Measurements from ENCODE around the gene ANGEL2. TPM values are rescaled to one million over a fixed set of nuclear protein-coding genes. Genes with fewer than 3 reads are reported as not detected.

ANGEL2 gene
- total RNA-seq, 1 experiment from 2014 or later, result 27.0 TPM

- peak; percentile 9 for ATAC-seq
- Histone ChIP-seq H3F3A (ENCODE audit: low read length, unreplicated experiment) (no peaks in the 10 kb centered on the region), H3K27ac (ENCODE audit: low read length) (no peak overlapping the region), H3K4me3 (ENCODE audit: low read length) (no peak overlapping the region), H3K4me1 (ENCODE audit: insufficient read depth, low read length) (peaks cover 38% of the 10 kb centered on the region), H3K9ac (ENCODE audit: low read length) (no peak overlapping the region), H2AFZ (ENCODE audit: low read length) (no peak overlapping the region), H3K9me3 (ENCODE audit: low read length) (no peaks in the 10 kb centered on the region), H3K9me2 (replicated peaks; ENCODE audit: low read length) (no peaks in the 10 kb centered on the region), H3K79me2 (ENCODE audit: low read length) (peaks cover 86% of the 10 kb centered on the region), H4K20me1 (ENCODE audit: low read length) (no peaks in the 10 kb centered on the region), H3K36me3 (ENCODE audit: low read depth, low read length) (no peaks in the 10 kb centered on the region), H3K4me2 (ENCODE audit: low read length) (no peak overlapping the region), H3K27me3 (ENCODE audit: low read length) (no peaks in the 10 kb centered on the region)
- ChIA-PET POLR2A (ENCODE audit: unreplicated experiment) (interaction anchor here (0.6 kb wide), 1 partner anchor 318 kb away, joined by 3 read pairs; no protein-coding TSS in a partner anchor), CTCF (no interaction called here)
- no peak for TF ChIP-seq EZH2 (IDR thresholded peaks at IDR 0.05; ENCODE audit: low read length, unreplicated experiment)
- TF ChIP-seq CTCF (conservative IDR thresholded peaks at IDR 0.05; ENCODE audit: low read depth, low read length), result no peak
- TF ChIP-seq EZH2phosphoT487 (IDR thresholded peaks at IDR 0.05; ENCODE audit: borderline replicate concordance, low read length), result no peak
- BruUV-seq (replicated peaks), result no TSS peak
- intact Hi-C loops (cut with micrococcal nuclease), result no loop called here
- DNase-seq, result peak; percentile 44
These were observed 39.3 kb upstream of the ANGEL2 start for GRCh38 chr1:213054733-213055591.

- BruUV-seq (replicated peaks), result no TSS peak
- H3K4me2 ChIP-seq (ENCODE audit: low read length), result no peak overlapping the region
- ATAC-seq, result no peak
- CTCF ChIA-PET, result no interaction called here
- no peak overlapping the region for H3K9ac ChIP-seq (ENCODE audit: low read length)
- TF ChIP-seq CTCF (conservative IDR thresholded peaks at IDR 0.05; ENCODE audit: low read depth, low read length) (no peak), EZH2phosphoT487 (IDR thresholded peaks at IDR 0.05; ENCODE audit: borderline replicate concordance, low read length) (no peak), EZH2 (IDR thresholded peaks at IDR 0.05; ENCODE audit: low read length, unreplicated experiment) (no peak)
- no peak overlapping the region for H3K4me3 ChIP-seq (ENCODE audit: low read length)
- no peaks in the 10 kb centered on the region for H3K9me2 ChIP-seq (replicated peaks; ENCODE audit: low read length)
- H3K9me3 ChIP-seq (ENCODE audit: low read length), result no peaks in the 10 kb centered on the region
- H3K27me3 ChIP-seq (ENCODE audit: low read length), result no peaks in the 10 kb centered on the region
- intact Hi-C loops (cut with micrococcal nuclease), result no loop called here
- no peak overlapping the region for H3K27ac ChIP-seq (ENCODE audit: low read length)
- no peak overlapping the region for H2AFZ ChIP-seq (ENCODE audit: low read length)
- no peak for DNase-seq
- peaks cover 38% of the 10 kb centered on the region for H3K4me1 ChIP-seq (ENCODE audit: insufficient read depth, low read length)
- peaks cover 79% of the 10 kb centered on the region for H3K79me2 ChIP-seq (ENCODE audit: low read length)
- H3K36me3 ChIP-seq (ENCODE audit: low read depth, low read length), result no peaks in the 10 kb centered on the region
- POLR2A ChIA-PET (ENCODE audit: unreplicated experiment), result no interaction called here
- no peaks in the 10 kb centered on the region for H3F3A ChIP-seq (ENCODE audit: low read length, unreplicated experiment)
- H4K20me1 ChIP-seq (ENCODE audit: low read length), result no peaks in the 10 kb centered on the region
These were observed 38.5 kb upstream of the ANGEL2 start for GRCh38 chr1:213054142-213054541.

GRCh38 chr1:213053455-213053854 is 37.8 kb upstream of the ANGEL2 start:
- POLR2A ChIA-PET (ENCODE audit: unreplicated experiment), result no interaction called here
- H3K27ac ChIP-seq (ENCODE audit: low read length), result no peak overlapping the region
- no peak overlapping the region for H3K9ac ChIP-seq (ENCODE audit: low read length)
- intact Hi-C loops (cut with micrococcal nuclease), result no loop called here
- H4K20me1 ChIP-seq (ENCODE audit: low read length), result no peaks in the 10 kb centered on the region
- no peaks in the 10 kb centered on the region for H3K9me3 ChIP-seq (ENCODE audit: low read length)
- CTCF ChIA-PET, result no interaction called here
- H3K27me3 ChIP-seq (ENCODE audit: low read length), result no peaks in the 10 kb centered on the region
- H3K36me3 ChIP-seq (ENCODE audit: low read depth, low read length), result no peaks in the 10 kb centered on the region
- no peaks in the 10 kb centered on the region for H3F3A ChIP-seq (ENCODE audit: low read length, unreplicated experiment)
- TF ChIP-seq CTCF (conservative IDR thresholded peaks at IDR 0.05; ENCODE audit: low read depth, low read length), result no peak
- TF ChIP-seq EZH2 (IDR thresholded peaks at IDR 0.05; ENCODE audit: low read length, unreplicated experiment), result no peak
- no peak for TF ChIP-seq EZH2phosphoT487 (IDR thresholded peaks at IDR 0.05; ENCODE audit: borderline replicate concordance, low read length)
- peaks cover 72% of the 10 kb centered on the region for H3K79me2 ChIP-seq (ENCODE audit: low read length)
- no peaks in the 10 kb centered on the region for H3K9me2 ChIP-seq (replicated peaks; ENCODE audit: low read length)
- peaks cover 38% of the 10 kb centered on the region for H3K4me1 ChIP-seq (ENCODE audit: insufficient read depth, low read length)
- DNase-seq, result no peak
- no peak for ATAC-seq
- no peak overlapping the region for H2AFZ ChIP-seq (ENCODE audit: low read length)
- peak overlapping the region; percentile 99; the same call in 1 of the 2 replicates for H3K4me2 ChIP-seq (ENCODE audit: low read length)
- H3K4me3 ChIP-seq (ENCODE audit: low read length), result no peak overlapping the region
- no TSS peak for BruUV-seq (replicated peaks)
